ENCODE data around the gene FBXL12.
A peak's percentile ranks its signal among the peaks of the same experiment; 100 is the strongest.

- TF ChIP-seq, protein P1, sequence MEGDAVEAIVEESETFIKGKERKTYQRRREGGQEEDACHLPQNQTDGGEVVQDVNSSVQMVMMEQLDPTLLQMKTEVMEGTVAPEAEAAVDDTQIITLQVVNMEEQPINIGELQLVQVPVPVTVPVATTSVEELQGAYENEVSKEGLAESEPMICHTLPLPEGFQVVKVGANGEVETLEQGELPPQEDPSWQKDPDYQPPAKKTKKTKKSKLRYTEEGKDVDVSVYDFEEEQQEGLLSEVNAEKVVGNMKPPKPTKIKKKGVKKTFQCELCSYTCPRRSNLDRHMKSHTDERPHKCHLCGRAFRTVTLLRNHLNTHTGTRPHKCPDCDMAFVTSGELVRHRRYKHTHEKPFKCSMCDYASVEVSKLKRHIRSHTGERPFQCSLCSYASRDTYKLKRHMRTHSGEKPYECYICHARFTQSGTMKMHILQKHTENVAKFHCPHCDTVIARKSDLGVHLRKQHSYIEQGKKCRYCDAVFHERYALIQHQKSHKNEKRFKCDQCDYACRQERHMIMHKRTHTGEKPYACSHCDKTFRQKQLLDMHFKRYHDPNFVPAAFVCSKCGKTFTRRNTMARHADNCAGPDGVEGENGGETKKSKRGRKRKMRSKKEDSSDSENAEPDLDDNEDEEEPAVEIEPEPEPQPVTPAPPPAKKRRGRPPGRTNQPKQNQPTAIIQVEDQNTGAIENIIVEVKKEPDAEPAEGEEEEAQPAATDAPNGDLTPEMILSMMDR (IDR thresholded peaks at IDR 0.05), result no peak
- TF ChIP-seq POLR2A (IDR thresholded peaks at IDR 0.05), result peak in 1 of 2 donors; percentile 60
Observed at GRCh38 chr19:9791552-9792205, 27.2 kb downstream of the FBXL12 start.

All from thyroid gland (tissue), 4 donors.